HG03439 (cell line): ENCODE data around the gene CD300LF.

Source experiments
- ATAC-seq: cut with Tn5 transposase; IDR thresholded peaks from one replicate; pipeline ENCODE4 v1.9.1; 2021; ENCODE audit warnings: mild to moderate bottlenecking, moderate library complexity; ENCODE audit not compliant: unreplicated experiment

CD300LF gene

DNA sequence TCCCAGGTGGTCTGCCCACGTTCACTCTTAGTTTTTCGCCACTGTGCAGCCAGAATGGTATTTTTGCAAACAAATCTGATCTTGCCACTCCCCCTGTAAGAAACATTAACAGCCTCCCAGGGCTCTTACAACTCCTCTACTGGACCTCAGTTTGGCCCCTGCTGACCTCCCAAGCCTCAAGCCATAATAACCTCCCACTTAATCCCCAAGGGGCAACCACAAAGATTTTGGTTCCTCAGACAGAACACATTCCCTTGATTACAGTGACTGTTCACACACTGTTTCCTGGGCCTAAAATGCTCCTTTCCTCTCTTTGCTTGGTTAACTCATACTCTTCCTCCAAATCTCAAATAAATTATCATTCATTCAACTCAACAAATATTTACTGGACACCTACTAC lies 67.7 kb downstream of the CD300LF start:
- no peak for ATAC-seq

DNA sequence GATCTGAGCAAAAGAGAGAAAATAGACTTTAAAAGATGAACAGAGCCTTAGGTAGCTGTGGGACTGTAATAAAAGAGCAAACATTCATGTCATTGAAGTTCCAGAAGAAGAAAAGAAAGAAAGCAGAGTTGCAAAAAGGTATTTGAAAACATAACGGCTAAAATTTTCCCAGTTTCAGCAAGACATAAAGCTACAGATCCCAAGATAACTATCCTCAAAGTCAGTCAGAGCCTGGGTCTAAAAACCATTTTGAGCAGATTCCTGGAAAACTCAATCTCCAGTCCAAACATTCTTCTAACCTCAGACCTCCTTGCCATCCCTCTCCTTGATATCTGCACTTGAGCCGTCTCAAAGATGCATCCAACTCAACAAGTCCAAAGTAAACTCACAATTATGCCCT lies 68.3 kb downstream of the CD300LF start:
- ATAC-seq: no peak
